ENCODE measurements around the gene ZDHHC11B.
"Not testable (repeated sequence)": the region's sequence is repeated elsewhere in the genome, so short reads cannot be mapped to it uniquely, and the experiment has no call there.

GRCh38 chr5:732754-733454 is 51.6 kb downstream of the ZDHHC11B start:
- TF ChIP-seq, protein P1, sequence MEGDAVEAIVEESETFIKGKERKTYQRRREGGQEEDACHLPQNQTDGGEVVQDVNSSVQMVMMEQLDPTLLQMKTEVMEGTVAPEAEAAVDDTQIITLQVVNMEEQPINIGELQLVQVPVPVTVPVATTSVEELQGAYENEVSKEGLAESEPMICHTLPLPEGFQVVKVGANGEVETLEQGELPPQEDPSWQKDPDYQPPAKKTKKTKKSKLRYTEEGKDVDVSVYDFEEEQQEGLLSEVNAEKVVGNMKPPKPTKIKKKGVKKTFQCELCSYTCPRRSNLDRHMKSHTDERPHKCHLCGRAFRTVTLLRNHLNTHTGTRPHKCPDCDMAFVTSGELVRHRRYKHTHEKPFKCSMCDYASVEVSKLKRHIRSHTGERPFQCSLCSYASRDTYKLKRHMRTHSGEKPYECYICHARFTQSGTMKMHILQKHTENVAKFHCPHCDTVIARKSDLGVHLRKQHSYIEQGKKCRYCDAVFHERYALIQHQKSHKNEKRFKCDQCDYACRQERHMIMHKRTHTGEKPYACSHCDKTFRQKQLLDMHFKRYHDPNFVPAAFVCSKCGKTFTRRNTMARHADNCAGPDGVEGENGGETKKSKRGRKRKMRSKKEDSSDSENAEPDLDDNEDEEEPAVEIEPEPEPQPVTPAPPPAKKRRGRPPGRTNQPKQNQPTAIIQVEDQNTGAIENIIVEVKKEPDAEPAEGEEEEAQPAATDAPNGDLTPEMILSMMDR (IDR thresholded peaks at IDR 0.05) = not testable (repeated sequence)
- TF ChIP-seq EZH2 (IDR thresholded peaks at IDR 0.05; ENCODE audit: borderline replicate concordance, insufficient read depth, low read depth, low read length, poor library complexity, severe bottlenecking) = not testable (repeated sequence)
